SH-SY5Y (cell line): ENCODE measurements around the gene ACTR6.

Experiments
- GATA2 ChIP-seq: IDR thresholded peaks from 2 replicates; pipeline ENCODE4 v1.6.1; 2011; ENCODE audit warnings: mild to moderate bottlenecking, low read depth, low read length
- GATA3 ChIP-seq: IDR thresholded peaks from 2 replicates; pipeline ENCODE4 v1.6.1; 2011; ENCODE audit warnings: low read depth, mild to moderate bottlenecking, low read length, moderate library complexity

DNA sequence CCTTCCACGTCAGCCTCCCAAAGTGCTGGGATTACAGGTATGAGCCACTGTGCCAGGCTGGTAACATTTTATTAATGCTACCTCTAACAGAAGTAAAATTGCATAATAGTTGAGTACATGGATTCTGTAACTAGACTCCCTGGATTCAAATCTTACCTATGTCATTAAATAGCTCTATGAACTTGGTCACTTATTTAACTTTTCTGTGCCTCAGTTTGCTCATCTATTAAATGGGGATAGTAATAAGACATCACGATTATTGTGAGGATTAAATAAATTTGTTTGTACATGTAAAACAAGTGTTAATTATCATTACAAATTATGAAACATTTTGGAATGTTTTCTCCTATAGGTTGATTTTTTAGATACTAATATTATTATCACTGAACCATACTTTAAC is 6.7 kb downstream of the ACTR6 start:
- TF ChIP-seq GATA2 (no peak), GATA3 (no peak)
